ENCODE data around the gene ADNP. TPM values are rescaled to one million over a fixed set of nuclear protein-coding genes. Genes with fewer than 3 reads are reported as not detected.

The ADNP gene
- total RNA-seq, 4 donors from 2014 or later = 29.2 to 47.5 (median 32.8) TPM

- Histone ChIP-seq H3K36me3 (no peaks in the 10 kb centered on the region), H3K4me1 (peaks cover 4 to 19% (median 6%) of the 10 kb centered on the region in 3 donors), H3K9me3 (no peaks in the 10 kb centered on the region), H3K27me3 (no peaks in the 10 kb centered on the region), H3K27ac (no peak overlapping the region), H3K4me3 (no peak overlapping the region)
- intact Hi-C loops (cut with DNase I) = no loop called here
- DNase-seq = no peak
- TF ChIP-seq POLR2A (IDR thresholded peaks at IDR 0.05) (no peak), CTCF (IDR thresholded peaks at IDR 0.05) (no peak)
- 92% methylated on average over 7 of the region's 19 CpGs; no CpG with 5 or more reads in 1 of the 2 donors for WGBS, 2 donors
Measured at GRCh38 chr20:50870561-50871161, 60.6 kb downstream of the ADNP start.

- Histone ChIP-seq H3K36me3 (no peaks in the 10 kb centered on the region), H3K9me3 (no peaks in the 10 kb centered on the region), H3K4me1 (peaks cover 6 to 24% (median 6%) of the 10 kb centered on the region in 3 donors), H3K4me3 (no peak overlapping the region), H3K27me3 (no peaks in the 10 kb centered on the region), H3K27ac (peak overlapping the region in 2 of 4 donors; percentile 14 to 30)
- intact Hi-C loops (cut with DNase I) = no loop called here
- TF ChIP-seq POLR2A (IDR thresholded peaks at IDR 0.05) (no peak), CTCF (IDR thresholded peaks at IDR 0.05) (no peak)
- WGBS, 2 donors = 71 to 84% methylated on average over 6 to 8 of the region's 11 CpGs
- DNase-seq = no peak
Measured at GRCh38 chr20:50868509-50869495, 62.4 kb downstream of the ADNP start.

GRCh38 chr20:50867805-50868204 is 63.4 kb downstream of the ADNP start:
- Histone ChIP-seq H3K27ac (no peak overlapping the region), H3K27me3 (no peaks in the 10 kb centered on the region), H3K9me3 (no peaks in the 10 kb centered on the region), H3K4me1 (peaks cover 6 to 24% (median 6%) of the 10 kb centered on the region in 3 donors), H3K36me3 (no peaks in the 10 kb centered on the region), H3K4me3 (no peak overlapping the region)
- TF ChIP-seq POLR2A (IDR thresholded peaks at IDR 0.05) (no peak), CTCF (IDR thresholded peaks at IDR 0.05) (no peak)
- DNase-seq = no peak
- 92 to 94% methylated on average over 6 of the region's 6 CpGs for WGBS, 2 donors
- intact Hi-C loops (cut with DNase I) = no loop called here

GRCh38 chr20:50866831-50867230 is 64.4 kb downstream of the ADNP start:
- H3K9me3 ChIP-seq = no peaks in the 10 kb centered on the region
- H3K27ac ChIP-seq = no peak overlapping the region
- intact Hi-C loops (cut with DNase I) = no loop called here
- no peak for DNase-seq
- H3K36me3 ChIP-seq = no peaks in the 10 kb centered on the region
- no peaks in the 10 kb centered on the region for H3K27me3 ChIP-seq
- H3K4me3 ChIP-seq = no peak overlapping the region
- 93 to 95% methylated on average over 3 to 7 of the region's 9 CpGs for WGBS, 2 donors
- no peak for TF ChIP-seq POLR2A (IDR thresholded peaks at IDR 0.05)
- no peak for TF ChIP-seq CTCF (IDR thresholded peaks at IDR 0.05)
- H3K4me1 ChIP-seq = peaks cover 6 to 24% (median 6%) of the 10 kb centered on the region in 3 donors

All from esophagus squamous epithelium (tissue), 5 donors.